ENCODE measurements around the gene E2F2. TPM values are rescaled to one million over a fixed set of nuclear protein-coding genes. Genes with fewer than 3 reads are reported as not detected.

Gene E2F2
- total and polyA plus RNA-seq, 2 experiments from 2014 or later, result 0.78 to 3.4 TPM

GRCh38 chr1:23546897-23547584 lies 16.0 kb upstream of the E2F2 start:
- Histone ChIP-seq H3K79me2 (replicated peaks; ENCODE audit: insufficient read depth) (no peaks in the 10 kb centered on the region), H3K4me3 (no peak overlapping the region)
- no peaks in the 10 kb centered on the region for H3K36me3 Mint-ChIP-seq (ENCODE audit: low read depth)

More at GRCh38 chr1:23546897-23547584, 16.0 kb upstream of the E2F2 start:
- Histone ChIP-seq H3K4me2 (no peak overlapping the region), H3F3A (replicated peaks; ENCODE audit: low read depth) (no peaks in the 10 kb centered on the region), H3K9me2 (ENCODE audit: insufficient read depth) (no peaks in the 10 kb centered on the region), H3K36me3 (ENCODE audit: insufficient read depth) (no peaks in the 10 kb centered on the region), H3K27me3 (ENCODE audit: insufficient read depth) (no peaks in the 10 kb centered on the region), H2AFZ (peak overlapping the region; percentile 20; the same call in 1 of the 2 replicates), H4K20me1 (replicated peaks; ENCODE audit: insufficient read depth) (no peaks in the 10 kb centered on the region), H3K27ac (ENCODE audit: low read depth) (no peak overlapping the region), H3K4me1 (ENCODE audit: insufficient read depth) (peaks cover 8% of the 10 kb centered on the region)
- no peaks in the 10 kb centered on the region for H3K9me3 Mint-ChIP-seq
- no peak overlapping the region for H3K27ac Mint-ChIP-seq
- DNase-seq (ENCODE audit: low spot score) (no peak), ATAC-seq (no peak)
- no peak overlapping the region for H3K4me3 Mint-ChIP-seq
- peaks cover 7% of the 10 kb centered on the region for H3K27me3 Mint-ChIP-seq (ENCODE audit: insufficient read depth, low read depth, poor library complexity)
- TF ChIP-seq REST (IDR thresholded peaks at IDR 0.05; ENCODE audit: unreplicated experiment) (no peak), ETS1 (IDR thresholded peaks at IDR 0.05) (no peak), EZH2phosphoT487 (IDR thresholded peaks at IDR 0.05; ENCODE audit: unreplicated experiment) (no peak), CREB1 (CRISPR knock-in tag; IDR thresholded peaks at IDR 0.05; ENCODE audit: low read depth) (no peak), CTCF (conservative IDR thresholded peaks at IDR 0.05; ENCODE audit: low read depth in 2 of 2) (no peak), ZNF331 (CRISPR knock-in tag; IDR thresholded peaks at IDR 0.05; ENCODE audit: low read depth) (no peak), ZNF114 (CRISPR knock-in tag; IDR thresholded peaks at IDR 0.05) (no peak), NANOG (IDR thresholded peaks at IDR 0.05; ENCODE audit: borderline replicate concordance) (no peak), POLR2AphosphoS5 (IDR thresholded peaks at IDR 0.05; ENCODE audit: low read depth) (no peak), JUNB (IDR thresholded peaks at IDR 0.05; ENCODE audit: unreplicated experiment) (no peak), STAT1 (IDR thresholded peaks at IDR 0.05; ENCODE audit: unreplicated experiment) (no peak), EZH2 (IDR thresholded peaks at IDR 0.05; ENCODE audit: low read depth, unreplicated experiment) (no peak), ZNF462 (CRISPR knock-in tag; IDR thresholded peaks at IDR 0.05) (no peak)
- H3K4me1 Mint-ChIP-seq, result peaks cover 26% of the 10 kb centered on the region

All from GM23338 (cell line).